GM19240 (cell line): ENCODE measurements around the gene MED12.
A peak's percentile ranks its signal among the peaks of the same experiment; 100 is the strongest.

Experiments
- DNase-seq: peaks from one replicate; pipeline ENCODE4 v3.0.0; 2011; ENCODE audit warnings: low spot score; ENCODE audit not compliant: insufficient read length

The MED12 gene

GRCh38 chrX:71107245-71107644 is 11.2 kb upstream of the MED12 start:
- DNase-seq = no peak

DNA sequence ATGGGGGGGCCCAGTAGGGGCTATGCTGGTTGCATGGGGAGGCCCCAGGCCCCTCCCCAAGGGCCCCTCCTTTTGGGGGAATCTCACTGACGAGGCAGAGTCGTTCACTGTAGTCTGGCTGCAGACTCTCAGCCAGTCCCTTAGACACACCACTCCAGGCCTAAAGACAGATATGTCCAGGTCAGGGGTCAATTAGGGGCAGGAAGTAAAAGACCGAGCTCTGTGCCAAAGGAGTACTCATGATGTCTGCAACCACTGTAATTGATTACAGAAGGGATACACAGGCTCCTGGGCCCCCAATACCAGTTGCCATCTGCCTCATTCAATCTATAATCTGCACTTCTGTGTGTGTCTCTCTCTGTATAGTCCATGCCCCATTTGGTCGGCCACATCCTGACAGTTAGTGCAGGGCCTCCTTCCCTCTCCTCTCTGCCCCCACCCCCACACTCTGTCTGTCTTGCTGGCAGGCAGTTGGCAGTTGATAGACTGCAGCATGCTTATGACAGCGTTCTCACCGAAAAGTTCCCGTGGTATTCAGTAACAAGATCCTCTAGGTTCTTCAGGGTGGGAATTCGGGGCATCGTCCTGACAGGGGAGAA is 10.5 kb upstream of the MED12 start:
- DNase-seq = no peak

- no peak for DNase-seq
Observed at GRCh38 chrX:71109051-71109450, 9.3 kb upstream of the MED12 start.

DNA sequence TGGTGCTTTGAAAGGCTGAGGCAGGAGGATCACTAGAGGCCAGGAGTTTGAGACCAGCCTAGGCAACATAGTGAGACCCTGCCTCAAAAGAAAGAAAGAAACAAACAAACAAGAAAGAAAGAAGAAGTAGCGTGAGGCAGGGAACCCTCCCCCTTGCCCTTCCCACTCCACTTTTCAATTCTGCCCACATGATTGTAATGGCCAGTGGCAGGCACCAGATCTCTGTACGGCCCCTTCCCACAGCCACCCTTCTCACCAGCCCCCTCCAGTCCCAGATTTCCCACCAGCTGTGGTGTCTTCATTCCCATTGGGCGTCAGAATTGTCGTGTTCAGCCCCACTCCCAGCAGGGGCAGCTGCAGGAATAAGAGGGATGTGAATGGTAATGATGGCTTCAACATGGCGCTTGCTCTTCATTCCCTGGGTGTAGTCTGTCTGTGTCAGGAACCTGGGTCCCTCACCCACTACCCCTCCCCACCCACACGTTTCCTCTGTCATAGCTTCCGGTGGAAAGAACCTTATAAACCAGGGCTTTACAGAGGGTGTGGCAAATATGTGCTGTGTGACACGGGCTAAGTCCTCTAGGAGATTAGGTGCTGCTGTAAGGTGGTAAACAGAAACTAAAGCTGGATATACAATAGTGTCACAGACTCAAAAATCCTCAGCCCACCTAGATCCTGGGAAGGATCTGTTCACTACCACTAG is 7.1 kb upstream of the MED12 start, which contains the start of gene IL2RG:
IL2RG (minus strand) TSS at position 437 of the 703 bp plus-strand sequence; CDS start at position 399, 38 bp downstream.
- no peak for DNase-seq

DNA sequence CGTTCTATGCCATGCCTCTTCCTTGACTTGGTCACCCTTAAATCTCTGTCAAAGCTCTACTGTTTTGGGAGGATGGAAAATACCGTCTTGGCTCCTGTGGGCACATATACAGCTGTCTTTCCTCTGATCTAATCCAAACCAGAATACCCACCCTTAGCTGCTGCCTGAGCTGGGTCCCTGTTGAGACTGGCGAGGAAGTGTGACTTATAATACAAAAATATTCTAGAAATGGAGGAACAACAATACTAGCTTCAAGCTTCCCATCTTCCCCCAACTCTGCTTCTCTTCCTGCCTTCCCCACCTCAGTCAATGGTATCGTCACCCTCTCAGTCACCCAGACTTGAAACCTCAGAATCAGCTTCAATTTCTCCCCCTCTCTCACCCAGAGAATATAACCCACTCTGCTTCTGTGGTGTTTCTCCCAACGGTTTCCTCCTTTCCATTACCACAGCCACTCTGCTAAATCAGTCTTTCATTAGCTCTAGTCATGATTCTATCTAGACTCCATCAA is 6.4 kb upstream of the MED12 start:
- no peak for DNase-seq

DNA sequence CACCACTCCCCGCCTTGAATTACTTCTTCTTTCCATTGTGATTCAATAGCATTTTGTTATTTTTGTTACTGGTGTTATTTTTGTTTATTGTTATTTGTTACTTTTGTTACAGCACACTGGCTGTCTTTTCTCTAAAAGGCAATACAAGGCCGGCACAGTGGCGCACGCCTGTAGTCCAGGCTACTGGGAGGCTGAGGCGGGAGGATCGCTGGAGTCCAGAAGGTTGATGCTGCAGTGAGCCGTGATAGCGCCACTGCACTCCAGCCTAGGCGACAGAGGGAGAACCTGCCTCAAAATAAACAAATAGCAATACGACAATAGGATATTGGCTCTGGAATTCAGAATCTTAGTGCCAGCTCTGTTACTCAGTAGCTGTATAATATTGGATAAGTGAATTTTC is 1.0 kb upstream of the MED12 start:
- DNase-seq = no peak

GRCh38 chrX:71118985-71119535 is 664 bp downstream of the MED12 start:
- DNase-seq = no peak

- no peak for DNase-seq
Observed at GRCh38 chrX:71128166-71128833, 9.9 kb downstream of the MED12 start.

DNA sequence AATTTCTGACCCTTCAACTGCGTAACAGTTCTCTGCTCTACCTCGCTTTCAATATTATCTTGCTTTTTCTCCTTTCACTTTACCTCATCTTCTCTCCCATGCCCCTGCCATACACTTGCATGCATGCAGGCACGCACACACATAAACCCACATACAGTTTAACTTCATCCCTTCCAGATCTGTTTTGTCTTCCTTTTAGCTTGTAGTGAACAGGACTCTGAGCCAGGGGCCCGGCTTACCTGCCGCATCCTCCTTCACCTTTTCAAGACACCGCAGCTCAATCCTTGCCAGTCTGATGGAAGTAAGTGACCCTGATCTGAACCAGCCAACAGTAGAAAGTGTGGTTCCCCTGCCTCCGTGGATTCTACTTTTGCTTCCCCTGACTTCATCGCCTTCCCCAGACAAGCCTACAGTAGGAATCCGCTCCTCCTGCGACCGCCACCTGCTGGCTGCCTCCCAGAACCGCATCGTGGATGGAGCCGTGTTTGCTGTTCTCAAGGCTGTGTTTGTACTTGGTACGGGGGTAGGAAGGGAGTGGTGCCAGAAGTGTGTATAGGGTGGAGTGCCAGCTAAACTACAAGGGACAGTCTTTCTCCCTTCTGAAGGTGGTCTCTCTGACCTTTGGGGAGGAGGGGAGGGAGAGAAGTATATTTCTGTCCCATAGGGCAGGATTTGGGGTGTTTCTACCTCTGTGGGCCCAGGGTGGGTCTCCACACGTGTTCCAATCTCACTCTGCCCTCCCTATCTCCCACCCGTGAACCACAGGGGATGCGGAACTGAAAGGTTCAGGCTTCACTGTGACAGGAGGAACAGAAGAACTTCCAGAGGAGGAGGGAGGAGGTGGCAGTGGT is 10.7 kb downstream of the MED12 start:
- DNase-seq = peak; percentile 72

GRCh38 chrX:71131510-71131909 is 13.1 kb downstream of the MED12 start:
- DNase-seq = no peak

DNA sequence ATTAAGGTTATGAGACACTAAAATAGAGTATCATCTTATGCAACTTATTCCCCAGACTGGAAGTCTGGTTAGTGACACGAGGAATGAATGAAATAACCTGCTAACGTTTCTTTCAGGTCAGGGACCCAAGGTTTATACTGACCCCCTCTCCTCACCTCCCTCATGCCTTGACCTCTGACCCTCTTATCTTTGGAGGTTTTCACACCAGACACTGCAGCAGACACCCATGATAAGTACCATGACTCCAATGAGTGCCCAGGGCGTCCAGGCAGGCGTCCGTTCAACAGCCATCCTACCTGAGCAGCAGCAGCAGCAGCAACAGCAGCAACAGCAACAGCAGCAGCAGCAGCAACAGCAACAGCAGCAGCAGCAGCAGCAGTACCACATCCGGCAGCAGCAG is 22.0 kb downstream of the MED12 start:
- no peak for DNase-seq

- no peak for DNase-seq
Observed at GRCh38 chrX:71143508-71143907, 25.1 kb downstream of the MED12 start.

GRCh38 chrX:71144651-71145050 is 26.3 kb downstream of the MED12 start, which contains the start of gene NLGN3:
Gene NLGN3 (plus strand): TSS chrX:71144841. CDS start chrX:71147750, 2,909 bp downstream.
- no peak for DNase-seq

GRCh38 chrX:71147496-71148277 is 29.3 kb downstream of the MED12 start:
- DNase-seq = no peak

GRCh38 chrX:71148278-71148663 is 29.9 kb downstream of the MED12 start:
- no peak for DNase-seq

- DNase-seq = no peak
Observed at GRCh38 chrX:71151366-71151765, 33.0 kb downstream of the MED12 start.

DNA sequence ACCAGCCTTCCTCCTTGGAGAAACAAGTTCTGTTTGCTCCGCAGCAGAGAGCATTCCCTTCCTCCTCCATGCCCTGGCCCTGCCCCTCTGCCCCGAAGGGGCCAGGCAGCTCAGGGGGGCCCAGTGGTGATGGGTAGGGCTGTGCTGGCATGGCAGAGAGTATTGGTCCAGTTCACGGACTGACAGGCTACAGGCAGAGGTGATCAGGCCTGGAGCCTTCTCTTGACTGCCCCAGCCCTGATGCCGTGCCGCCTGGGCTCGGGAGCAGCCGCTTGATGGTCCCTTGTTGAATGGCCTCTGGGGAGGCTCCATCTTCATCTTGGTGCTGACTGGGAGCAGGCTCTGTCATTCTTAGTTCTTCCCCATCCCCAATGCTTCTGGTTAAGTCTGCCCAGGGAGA is 35.8 kb downstream of the MED12 start:
- no peak for DNase-seq

DNA sequence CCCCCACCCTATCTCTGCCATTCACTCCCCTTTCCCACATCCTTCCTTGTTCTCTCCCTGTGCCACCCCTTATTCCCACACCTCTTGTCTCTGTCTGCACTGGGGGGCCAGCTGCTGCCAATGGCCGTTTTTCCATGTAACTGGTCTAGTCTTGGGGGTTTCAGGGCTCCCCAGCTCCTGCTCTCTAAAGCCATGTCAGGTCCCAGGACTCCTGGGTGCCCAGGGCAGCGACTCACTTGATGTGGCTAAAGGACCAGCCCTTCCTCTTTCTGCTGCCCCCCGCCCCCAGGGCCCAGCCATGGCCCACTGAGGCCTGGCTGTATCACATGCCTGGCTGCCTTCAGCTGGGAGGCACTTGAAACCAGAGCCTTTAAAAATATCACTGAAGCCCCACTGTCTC is 36.2 kb downstream of the MED12 start:
- DNase-seq = no peak

DNA sequence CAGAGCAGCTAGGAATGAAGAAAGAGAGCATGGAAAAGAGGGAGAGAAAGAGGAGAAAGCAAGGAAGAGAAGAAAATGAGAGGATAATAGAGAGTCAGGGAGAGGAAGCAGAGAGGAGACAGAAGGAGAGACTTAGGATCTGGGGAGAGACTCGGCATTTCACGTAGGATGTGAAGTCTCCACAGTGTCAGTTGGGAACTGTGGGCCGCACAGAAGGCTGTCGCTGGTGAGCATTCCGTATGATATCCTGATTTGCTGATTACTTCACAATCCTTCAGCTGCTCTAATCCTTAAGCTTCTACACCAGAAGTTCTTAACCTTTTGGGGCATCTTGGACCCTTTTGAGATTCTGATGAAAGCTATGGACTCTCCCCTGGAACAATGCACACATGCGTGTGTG is 40.2 kb downstream of the MED12 start:
- no peak for DNase-seq

GRCh38 chrX:71159335-71159734 is 40.9 kb downstream of the MED12 start:
- DNase-seq = no peak
